Measurements from ENCODE around the gene C2orf72. TPM values are rescaled to one million over a fixed set of nuclear protein-coding genes. Genes with fewer than 3 reads are reported as not detected.
"Not testable (repeated sequence)": the region's sequence is repeated elsewhere in the genome, so short reads cannot be mapped to it uniquely, and the experiment has no call there.

Gene C2orf72
- total RNA-seq, 3 donors from 2014 or later: 0.16 to 7.2 (median 1.3) TPM

DNA sequence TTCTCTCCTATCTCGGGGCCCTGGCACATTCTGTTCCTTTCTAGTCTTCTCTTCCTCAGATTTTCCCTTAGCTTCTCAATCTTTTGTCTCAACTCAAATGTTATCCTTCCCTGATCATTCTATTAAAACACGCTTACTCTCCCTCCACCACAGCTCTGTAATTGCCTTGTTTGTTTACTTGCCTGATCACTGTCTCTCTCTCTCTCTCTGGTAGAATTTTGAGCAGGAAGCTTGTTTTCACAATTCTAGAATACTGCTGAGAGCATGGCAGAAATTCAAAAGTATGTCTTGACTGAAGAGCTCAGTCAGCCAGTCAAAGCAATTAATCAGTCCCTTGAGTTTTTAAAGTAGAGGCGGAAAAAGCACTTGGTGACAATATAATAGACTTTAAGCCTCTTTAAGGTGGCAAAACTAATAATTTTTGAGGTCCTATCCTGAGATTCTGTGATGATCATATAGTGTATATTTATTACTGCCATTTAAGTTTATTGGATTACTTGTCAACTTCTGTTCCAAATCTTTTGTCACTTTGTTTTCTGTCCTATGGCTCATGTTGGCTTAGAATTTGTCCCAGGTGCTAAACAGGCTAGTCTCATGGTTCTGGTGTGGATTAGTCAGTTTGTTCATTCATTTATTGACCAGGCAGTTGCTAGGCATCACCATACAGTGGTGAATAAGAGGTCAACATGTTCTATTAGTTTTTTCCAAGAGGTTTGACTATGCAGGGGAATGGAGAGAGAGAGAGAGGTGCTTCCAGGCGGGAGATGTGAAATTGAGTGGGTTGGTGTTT, 21.6 kb downstream of the C2orf72 start:
- intact Hi-C loops (cut with DNase I; ENCODE audit: low total_unique reads): no loop called here
- peaks cover 0 to 15% of the 10 kb centered on the region in 2 donors for H3K4me1 ChIP-seq
- H3K27me3 ChIP-seq: no peaks in the 10 kb centered on the region
- no peaks in the 10 kb centered on the region for H3K9me3 ChIP-seq
- H3K27ac ChIP-seq: no peak overlapping the region
- TF ChIP-seq POLR2A (IDR thresholded peaks at IDR 0.05) (no peak), POLR2AphosphoS5 (IDR thresholded peaks at IDR 0.05) (no peak)
- TF ChIP-seq, protein P1, sequence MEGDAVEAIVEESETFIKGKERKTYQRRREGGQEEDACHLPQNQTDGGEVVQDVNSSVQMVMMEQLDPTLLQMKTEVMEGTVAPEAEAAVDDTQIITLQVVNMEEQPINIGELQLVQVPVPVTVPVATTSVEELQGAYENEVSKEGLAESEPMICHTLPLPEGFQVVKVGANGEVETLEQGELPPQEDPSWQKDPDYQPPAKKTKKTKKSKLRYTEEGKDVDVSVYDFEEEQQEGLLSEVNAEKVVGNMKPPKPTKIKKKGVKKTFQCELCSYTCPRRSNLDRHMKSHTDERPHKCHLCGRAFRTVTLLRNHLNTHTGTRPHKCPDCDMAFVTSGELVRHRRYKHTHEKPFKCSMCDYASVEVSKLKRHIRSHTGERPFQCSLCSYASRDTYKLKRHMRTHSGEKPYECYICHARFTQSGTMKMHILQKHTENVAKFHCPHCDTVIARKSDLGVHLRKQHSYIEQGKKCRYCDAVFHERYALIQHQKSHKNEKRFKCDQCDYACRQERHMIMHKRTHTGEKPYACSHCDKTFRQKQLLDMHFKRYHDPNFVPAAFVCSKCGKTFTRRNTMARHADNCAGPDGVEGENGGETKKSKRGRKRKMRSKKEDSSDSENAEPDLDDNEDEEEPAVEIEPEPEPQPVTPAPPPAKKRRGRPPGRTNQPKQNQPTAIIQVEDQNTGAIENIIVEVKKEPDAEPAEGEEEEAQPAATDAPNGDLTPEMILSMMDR (IDR thresholded peaks at IDR 0.05): no peak
- no peaks in the 10 kb centered on the region for H3K36me3 ChIP-seq
- no peak for DNase-seq (ENCODE audit: low spot score in 2 of 2)
- no peak overlapping the region for H3K4me3 ChIP-seq

GRCh38 chr2:231059756-231060155, 22.4 kb downstream of the C2orf72 start:
- no peak for DNase-seq (ENCODE audit: low spot score in 2 of 2)
- Histone ChIP-seq H3K4me3 (no peak overlapping the region), H3K27ac (no peak overlapping the region), H3K27me3 (no peaks in the 10 kb centered on the region), H3K36me3 (no peaks in the 10 kb centered on the region), H3K9me3 (no peaks in the 10 kb centered on the region), H3K4me1 (peaks cover 0 to 15% of the 10 kb centered on the region in 2 donors)
- intact Hi-C loops (cut with DNase I; ENCODE audit: low total_unique reads): no loop called here
- TF ChIP-seq POLR2AphosphoS5 (IDR thresholded peaks at IDR 0.05): no peak
- TF ChIP-seq POLR2A (IDR thresholded peaks at IDR 0.05): no peak
- TF ChIP-seq, protein P1 (IDR thresholded peaks at IDR 0.05): no peak

- Histone ChIP-seq H3K9me3 (no peaks in the 10 kb centered on the region), H3K27me3 (no peaks in the 10 kb centered on the region), H3K4me3 (no peak overlapping the region), H3K4me1 (peaks cover 0 to 13% of the 10 kb centered on the region in 2 donors), H3K27ac (no peak overlapping the region), H3K36me3 (no peaks in the 10 kb centered on the region)
- TF ChIP-seq, protein P1 (IDR thresholded peaks at IDR 0.05): no peak
- TF ChIP-seq POLR2A (IDR thresholded peaks at IDR 0.05) (no peak), POLR2AphosphoS5 (IDR thresholded peaks at IDR 0.05) (no peak)
- intact Hi-C loops (cut with DNase I; ENCODE audit: low total_unique reads): no loop called here
- DNase-seq (ENCODE audit: low spot score in 2 of 2): no peak
Observed at GRCh38 chr2:231062776-231063175, 25.5 kb downstream of the C2orf72 start.

DNA sequence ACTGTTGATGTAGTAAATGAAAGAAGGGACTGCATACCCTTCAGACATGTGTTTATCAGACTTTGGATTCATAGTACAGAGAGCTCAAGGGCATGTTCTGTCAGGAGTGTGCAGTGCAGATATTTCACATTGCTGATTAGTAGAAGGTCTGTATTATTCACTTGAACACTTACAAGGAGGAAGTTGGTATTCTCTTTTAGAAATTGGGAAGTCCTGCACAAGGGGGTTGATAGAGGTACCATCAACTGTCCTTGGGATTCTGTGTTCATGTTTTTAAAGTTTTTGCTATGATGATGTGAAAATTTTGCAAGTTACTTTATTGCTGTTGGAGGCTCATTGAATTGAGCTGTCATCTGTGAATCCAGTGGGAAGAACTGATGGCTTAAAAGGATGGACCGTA, 26.0 kb downstream of the C2orf72 start:
- H3K27ac ChIP-seq: no peak overlapping the region
- H3K27me3 ChIP-seq: no peaks in the 10 kb centered on the region
- no peak overlapping the region for H3K4me3 ChIP-seq
- no peaks in the 10 kb centered on the region for H3K9me3 ChIP-seq
- intact Hi-C loops (cut with DNase I; ENCODE audit: low total_unique reads): no loop called here
- peaks cover 0 to 8% of the 10 kb centered on the region in 2 donors for H3K4me1 ChIP-seq
- no peak for TF ChIP-seq POLR2AphosphoS5 (IDR thresholded peaks at IDR 0.05)
- no peak for TF ChIP-seq POLR2A (IDR thresholded peaks at IDR 0.05)
- TF ChIP-seq, protein P1 (IDR thresholded peaks at IDR 0.05): no peak
- no peak for DNase-seq (ENCODE audit: low spot score in 2 of 2)
- H3K36me3 ChIP-seq: no peaks in the 10 kb centered on the region

DNA sequence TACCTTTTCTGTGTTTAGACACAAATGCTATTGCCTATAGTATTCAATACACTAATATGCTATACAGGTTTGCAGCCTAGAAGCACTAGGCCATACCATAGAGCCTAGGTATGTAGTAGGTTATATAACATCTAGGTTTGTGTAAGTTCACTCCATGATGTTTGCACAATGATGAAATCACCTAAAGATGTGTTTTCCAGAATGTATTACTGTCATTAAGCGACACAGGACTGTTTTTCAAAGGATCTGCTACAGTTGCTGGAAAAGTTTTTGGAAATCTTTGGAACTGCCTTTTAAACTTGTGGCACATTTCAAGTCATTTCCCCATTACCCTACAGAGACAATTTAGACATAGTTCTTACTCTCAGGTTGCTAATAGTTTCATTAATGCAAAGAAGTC, 28.6 kb downstream of the C2orf72 start:
- intact Hi-C loops (cut with DNase I; ENCODE audit: low total_unique reads): no loop called here
- H3K27me3 ChIP-seq: no peaks in the 10 kb centered on the region
- no peak for TF ChIP-seq POLR2AphosphoS5 (IDR thresholded peaks at IDR 0.05)
- no peaks in the 10 kb centered on the region for H3K9me3 ChIP-seq
- no peaks in the 10 kb centered on the region for H3K4me1 ChIP-seq
- no peak for DNase-seq (ENCODE audit: low spot score in 2 of 2)
- H3K36me3 ChIP-seq: no peaks in the 10 kb centered on the region
- no peak overlapping the region for H3K27ac ChIP-seq
- H3K4me3 ChIP-seq: no peak overlapping the region

DNA sequence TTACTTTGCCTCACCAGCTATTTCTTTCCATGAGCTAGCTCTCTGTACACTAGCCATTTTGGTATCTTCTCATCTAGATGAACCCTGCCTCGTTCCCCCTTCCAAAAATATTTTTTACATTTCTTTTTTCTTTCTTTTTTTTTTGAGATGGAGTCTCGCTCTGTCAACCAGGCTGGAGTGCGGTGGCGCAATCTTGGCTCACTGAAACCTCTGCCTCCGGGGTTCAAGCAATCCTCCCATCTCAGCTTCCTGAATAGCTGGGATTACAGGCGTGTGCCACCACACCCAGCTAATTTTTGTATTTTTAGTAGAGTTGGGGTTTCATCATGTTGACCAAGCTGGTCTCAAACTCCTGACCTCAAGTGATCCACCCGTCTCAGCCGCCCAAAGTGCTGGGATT, 30.2 kb downstream of the C2orf72 start:
- H3K9me3 ChIP-seq; H3K36me3 ChIP-seq; H3K4me3 ChIP-seq; H3K27me3 ChIP-seq; H3K4me1 ChIP-seq; DNase-seq (ENCODE audit: low spot score in 2 of 2); intact Hi-C loops (cut with DNase I; ENCODE audit: low total_unique reads); H3K27ac ChIP-seq: not testable (repeated sequence)

All from breast epithelium (tissue), 4 donors.